ENCODE data around the gene FUT7. TPM values are rescaled to one million over a fixed set of nuclear protein-coding genes. Genes with fewer than 3 reads are reported as not detected.

The FUT7 gene
- total RNA-seq, 6 donors from 2014 or later: 0.94 to 2.3 (median 2.0) TPM; not detected in 1

- 1% methylated on average over 47 of the region's 96 CpGs; no CpG with 5 or more reads in 1 of the 2 donors for WGBS, 2 donors
Measured at GRCh38 chr9:137045294-137046087, 13.6 kb upstream of the FUT7 start.

DNA sequence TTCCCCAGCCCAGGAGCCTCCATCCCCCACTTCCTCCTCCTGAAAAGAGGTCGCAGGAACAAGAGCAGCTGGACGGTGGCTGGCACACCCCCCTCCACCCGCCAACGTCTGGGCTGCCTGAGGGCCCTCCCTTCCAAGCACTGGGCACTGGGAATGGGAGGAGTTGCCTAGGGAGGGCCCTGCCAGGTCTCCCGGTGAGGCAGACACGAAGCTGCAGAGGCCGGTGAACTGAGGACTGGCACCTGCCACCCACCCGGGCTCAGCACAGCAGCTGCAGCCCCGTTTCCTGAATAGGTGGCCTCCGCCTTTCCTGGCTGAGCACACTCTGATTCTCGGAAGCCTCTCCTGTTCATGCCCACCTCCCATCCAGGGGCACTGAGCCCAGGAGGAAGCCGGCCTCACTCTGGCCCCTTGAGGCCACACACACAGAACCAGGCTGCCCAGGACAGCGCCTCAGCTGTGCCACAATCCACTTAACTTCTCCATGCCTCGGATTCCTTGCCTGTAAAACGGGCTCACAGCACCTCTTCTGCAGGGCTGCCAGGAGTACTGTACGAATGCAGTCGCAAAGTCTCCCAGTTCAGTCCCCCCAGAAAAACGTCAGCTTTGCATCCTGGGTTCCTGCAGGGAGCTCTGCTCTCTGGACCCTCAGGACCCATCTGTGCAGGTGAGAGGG is 12.8 kb upstream of the FUT7 start:
- TF ChIP-seq POLR2AphosphoS5 (IDR thresholded peaks at IDR 0.05) (peak; percentile 54 to 59), EP300 (IDR thresholded peaks at IDR 0.05) (peak in 1 of 4 donors; percentile 7), CTCF (IDR thresholded peaks at IDR 0.05) (no peak), POLR2A (IDR thresholded peaks at IDR 0.05) (no peak)
- H3K9me3 ChIP-seq: no peaks in the 10 kb centered on the region
- peak; percentile 41 to 64 for DNase-seq
- ATAC-seq (ENCODE audit: low FRiP score in 2 of 2): peak in 1 of 2 donors; percentile 4
- peak overlapping the region; percentile 72 to 81 (median 76) for H3K27ac ChIP-seq
- peaks cover 0 to 11% (median 9%) of the 10 kb centered on the region in 4 donors for H3K36me3 ChIP-seq
- H3K4me3 ChIP-seq: peak overlapping the region; percentile 38 to 82 (median 64)
- peaks cover 0 to 46% (median 15%) of the 10 kb centered on the region in 4 donors for H3K27me3 ChIP-seq
- 22 to 26% methylated on average over 9 to 17 of the region's 18 CpGs for WGBS, 2 donors
- H3K4me1 ChIP-seq: peaks cover 36 to 60% (median 45%) of the 10 kb centered on the region in 4 donors

More at GRCh38 chr9:137045294-137046087, 13.6 kb upstream of the FUT7 start:
- Histone ChIP-seq H3K4me3 (peak overlapping the region; percentile 55 to 82 (median 64)), H3K4me1 (peaks cover 36 to 58% (median 42%) of the 10 kb centered on the region in 4 donors), H3K27me3 (peaks cover 0 to 49% (median 16%) of the 10 kb centered on the region in 4 donors), H3K36me3 (peaks cover 0 to 3% (median 3%) of the 10 kb centered on the region in 4 donors), H3K9me3 (no peaks in the 10 kb centered on the region), H3K27ac (peak overlapping the region; percentile 50 to 81 (median 76))
- TF ChIP-seq POLR2AphosphoS5 (IDR thresholded peaks at IDR 0.05): no peak
- no peak for TF ChIP-seq CTCF (IDR thresholded peaks at IDR 0.05)
- TF ChIP-seq POLR2A (IDR thresholded peaks at IDR 0.05): no peak
- TF ChIP-seq EP300 (IDR thresholded peaks at IDR 0.05): no peak
- DNase-seq (peak in 1 of 2 donors; percentile 86), ATAC-seq (ENCODE audit: low FRiP score in 2 of 2) (peak in 1 of 2 donors; percentile 23)

DNA sequence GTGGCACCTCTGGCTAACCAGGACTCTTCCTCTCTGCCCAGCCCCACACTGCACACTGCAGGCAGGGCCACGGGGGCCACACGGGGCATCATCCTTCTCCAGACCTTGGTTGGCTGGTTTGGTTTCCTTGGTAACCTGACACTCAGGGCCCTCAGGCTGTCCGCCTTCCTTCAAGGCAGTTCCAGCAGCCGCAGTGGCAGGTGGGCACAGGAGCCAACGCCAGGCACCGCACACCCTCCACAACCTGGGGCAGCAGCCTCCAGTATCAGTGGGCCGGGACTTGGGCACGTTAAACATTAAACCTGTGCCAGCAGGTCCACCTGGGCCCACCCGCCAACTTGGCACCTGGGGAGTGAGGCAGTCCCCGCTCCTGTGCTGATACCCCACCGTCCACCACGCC is 12.1 kb upstream of the FUT7 start:
- H3K36me3 ChIP-seq: peaks cover 0 to 17% (median 15%) of the 10 kb centered on the region in 4 donors
- peak in 1 of 2 donors; percentile 57 for DNase-seq
- ATAC-seq (ENCODE audit: low FRiP score in 2 of 2): no peak
- peaks cover 36 to 60% (median 45%) of the 10 kb centered on the region in 4 donors for H3K4me1 ChIP-seq
- peak overlapping the region; percentile 72 to 81 (median 76) for H3K27ac ChIP-seq
- H3K4me3 ChIP-seq: peak overlapping the region; percentile 7 to 82 (median 64)
- TF ChIP-seq POLR2AphosphoS5 (IDR thresholded peaks at IDR 0.05): no peak
- TF ChIP-seq EP300 (IDR thresholded peaks at IDR 0.05): no peak
- TF ChIP-seq POLR2A (IDR thresholded peaks at IDR 0.05): no peak
- no peak for TF ChIP-seq CTCF (IDR thresholded peaks at IDR 0.05)
- no peaks in the 10 kb centered on the region for H3K9me3 ChIP-seq
- H3K27me3 ChIP-seq: peaks cover 0 to 40% (median 12%) of the 10 kb centered on the region in 4 donors
- 8 to 43% methylated on average over 2 to 10 of the region's 12 CpGs for WGBS, 2 donors

DNA sequence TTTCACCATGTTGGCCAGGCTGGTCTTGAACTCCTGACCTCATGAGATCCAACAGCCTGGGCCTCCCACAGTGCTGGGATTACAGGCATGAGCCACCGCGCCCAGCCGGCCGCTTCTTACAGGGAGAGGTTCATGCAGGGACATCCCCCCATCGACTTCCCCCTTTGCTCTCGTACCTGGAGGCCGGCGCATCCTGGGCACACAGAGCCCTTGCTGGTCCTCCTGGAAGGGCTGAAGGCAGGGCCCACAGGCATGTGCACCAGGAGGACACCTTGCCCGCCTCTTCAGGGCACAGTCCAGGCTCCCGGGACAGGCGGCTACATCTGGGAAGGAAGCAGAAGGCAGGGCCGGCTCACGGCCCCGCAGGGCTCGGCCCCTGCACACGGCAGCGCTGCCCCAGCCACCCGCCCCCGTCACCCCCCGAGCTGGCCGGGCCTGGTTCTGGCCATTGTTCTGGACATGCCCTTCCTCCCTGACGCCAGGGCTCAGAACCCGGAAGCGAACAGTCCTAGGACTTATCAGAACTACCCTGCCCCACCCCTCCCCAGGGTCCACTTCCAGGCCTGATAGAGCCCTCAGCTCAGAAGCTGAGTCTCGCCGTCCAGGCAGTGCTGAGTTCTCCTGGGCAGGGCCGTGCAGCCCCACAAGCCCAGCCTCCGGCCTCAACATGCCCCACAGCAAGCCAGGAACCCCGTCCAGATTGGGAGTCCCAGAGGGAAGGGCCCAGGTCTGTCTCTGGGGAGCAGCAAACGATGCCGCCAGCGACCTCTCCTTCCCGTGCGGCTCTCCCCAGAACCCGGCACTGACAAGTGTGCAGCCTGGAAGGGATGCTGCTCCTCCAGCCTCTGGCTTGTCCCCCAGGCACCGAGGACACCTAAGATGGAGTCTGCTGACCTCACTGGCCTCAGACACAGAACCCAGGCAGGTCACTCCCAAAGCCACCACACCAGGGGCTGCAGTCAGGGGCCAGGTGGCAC is 11.2 kb upstream of the FUT7 start:
- Histone ChIP-seq H3K9me3 (no peaks in the 10 kb centered on the region), H3K36me3 (peaks cover 0 to 27% (median 19%) of the 10 kb centered on the region in 4 donors), H3K27me3 (peaks cover 0 to 32% (median 8%) of the 10 kb centered on the region in 4 donors), H3K4me3 (peak overlapping the region in 3 of 4 donors; percentile 63 to 82 (median 65)), H3K4me1 (peaks cover 36 to 54% (median 43%) of the 10 kb centered on the region in 4 donors), H3K27ac (peak overlapping the region; percentile 72 to 81 (median 76))
- 52 to 77% methylated on average over 5 to 33 of the region's 36 CpGs for WGBS, 2 donors
- DNase-seq: peak; percentile 38 to 76
- TF ChIP-seq CTCF (IDR thresholded peaks at IDR 0.05): no peak
- TF ChIP-seq POLR2AphosphoS5 (IDR thresholded peaks at IDR 0.05): peak in 1 of 2 donors; percentile 24
- no peak for TF ChIP-seq POLR2A (IDR thresholded peaks at IDR 0.05)
- no peak for TF ChIP-seq EP300 (IDR thresholded peaks at IDR 0.05)
- ATAC-seq (ENCODE audit: low FRiP score in 2 of 2): peak in 1 of 2 donors; percentile 9
